Tibial artery (tissue), 4 donors: ENCODE measurements around the gene TMEM132A.

Experiments
- DNase-seq, 2 donors: peaks; one replicate each; pipeline ENCODE4 v3.0.0-alpha.2; 2019
- H3K27ac ChIP-seq, 2 donors: fragments of 200-600 bp; sonication (generic) in 1 of 2; 1 replicate in 1 of 2; 2 replicates in 1 of 2; pipeline ENCODE4 v1.5.1; 2018 to 2019; ENCODE audit warnings: mild to moderate bottlenecking in 1 of 2
- H3K27me3 ChIP-seq, 2 donors: fragments of 200-600 bp; sonication (generic) in 1 of 2; one replicate each; pipeline versions ENCODE4 v1.5.1 to v1.6.0; 2016 to 2019
- H3K36me3 ChIP-seq, 3 donors: fragments of 200-600 bp; sonication (generic) in 2 of 3; one replicate each; pipeline ENCODE4 v1.5.1; 2016 to 2019; ENCODE audit warnings: mild to moderate bottlenecking in 2 of 3
- H3K4me1 ChIP-seq, 4 donors: fragments of 200-600 bp; sonication (generic) in 2 of 4; 1 replicate in 3 of 4; 2 replicates in 1 of 4; pipeline ENCODE4 v1.5.1; 2016 to 2019
- H3K4me3 ChIP-seq, 2 donors: fragments of 200-600 bp; sonication (generic) in 1 of 2; 1 replicate in 1 of 2; 2 replicates in 1 of 2; pipeline ENCODE4 v1.5.1; 2018 to 2019; ENCODE audit warnings: mild to moderate bottlenecking in 2 of 2
- H3K9me3 ChIP-seq, 3 donors: fragments of 200-600 bp; sonication (generic) in 1 of 3; one replicate each; pipeline ENCODE4 v1.5.1; 2016 to 2019
- intact Hi-C: fragments of 100-400 bp; cut with DNase I; formaldehyde crosslinking; loops from one replicate; pipeline ENCODE4 v1.15.0; 2023; ENCODE audit warnings: low total_unique reads
- TF ChIP-seq, protein P1 (sequence below), 2 experiments: fragments of 200-600 bp in 1 of 2; fragments of 450-650 bp in 1 of 2; IDR thresholded peaks; one replicate each; pipeline ENCODE4 v1.5.1; 2017 to 2019; ENCODE audit warnings: antibody characterized with exemption in 2 of 2, mild to moderate bottlenecking in 1 of 2, moderate library complexity in 1 of 2

Gene TMEM132A

GRCh38 chr11:60978546-60979380, 54.5 kb downstream of the TMEM132A start:
- no peak overlapping the region for H3K27ac ChIP-seq
- no peak for DNase-seq

GRCh38 chr11:60981515-60981914, 57.3 kb downstream of the TMEM132A start:
- Histone ChIP-seq H3K27me3 (peaks cover 0 to 24% of the 10 kb centered on the region in 2 donors), H3K4me3 (no peak overlapping the region), H3K4me1 (no peaks in the 10 kb centered on the region), H3K9me3 (no peaks in the 10 kb centered on the region), H3K27ac (no peak overlapping the region), H3K36me3 (no peaks in the 10 kb centered on the region)
- intact Hi-C loops, result no loop called here
- no peak for DNase-seq
- TF ChIP-seq, protein P1, sequence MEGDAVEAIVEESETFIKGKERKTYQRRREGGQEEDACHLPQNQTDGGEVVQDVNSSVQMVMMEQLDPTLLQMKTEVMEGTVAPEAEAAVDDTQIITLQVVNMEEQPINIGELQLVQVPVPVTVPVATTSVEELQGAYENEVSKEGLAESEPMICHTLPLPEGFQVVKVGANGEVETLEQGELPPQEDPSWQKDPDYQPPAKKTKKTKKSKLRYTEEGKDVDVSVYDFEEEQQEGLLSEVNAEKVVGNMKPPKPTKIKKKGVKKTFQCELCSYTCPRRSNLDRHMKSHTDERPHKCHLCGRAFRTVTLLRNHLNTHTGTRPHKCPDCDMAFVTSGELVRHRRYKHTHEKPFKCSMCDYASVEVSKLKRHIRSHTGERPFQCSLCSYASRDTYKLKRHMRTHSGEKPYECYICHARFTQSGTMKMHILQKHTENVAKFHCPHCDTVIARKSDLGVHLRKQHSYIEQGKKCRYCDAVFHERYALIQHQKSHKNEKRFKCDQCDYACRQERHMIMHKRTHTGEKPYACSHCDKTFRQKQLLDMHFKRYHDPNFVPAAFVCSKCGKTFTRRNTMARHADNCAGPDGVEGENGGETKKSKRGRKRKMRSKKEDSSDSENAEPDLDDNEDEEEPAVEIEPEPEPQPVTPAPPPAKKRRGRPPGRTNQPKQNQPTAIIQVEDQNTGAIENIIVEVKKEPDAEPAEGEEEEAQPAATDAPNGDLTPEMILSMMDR (IDR thresholded peaks at IDR 0.05), result no peak

More at GRCh38 chr11:60978546-60979380, 54.5 kb downstream of the TMEM132A start:
- Histone ChIP-seq H3K4me3 (no peak overlapping the region), H3K27me3 (peaks cover 0 to 19% of the 10 kb centered on the region in 2 donors), H3K36me3 (no peaks in the 10 kb centered on the region), H3K9me3 (no peaks in the 10 kb centered on the region), H3K4me1 (no peaks in the 10 kb centered on the region)
- intact Hi-C loops, result no loop called here
- TF ChIP-seq, protein P1 (IDR thresholded peaks at IDR 0.05), result no peak

- H3K4me1 ChIP-seq, result no peaks in the 10 kb centered on the region
- TF ChIP-seq, protein P1 (IDR thresholded peaks at IDR 0.05), result no peak
- DNase-seq, result no peak
These were observed 57.9 kb downstream of the TMEM132A start for GRCh38 chr11:60982184-60982583.

DNA sequence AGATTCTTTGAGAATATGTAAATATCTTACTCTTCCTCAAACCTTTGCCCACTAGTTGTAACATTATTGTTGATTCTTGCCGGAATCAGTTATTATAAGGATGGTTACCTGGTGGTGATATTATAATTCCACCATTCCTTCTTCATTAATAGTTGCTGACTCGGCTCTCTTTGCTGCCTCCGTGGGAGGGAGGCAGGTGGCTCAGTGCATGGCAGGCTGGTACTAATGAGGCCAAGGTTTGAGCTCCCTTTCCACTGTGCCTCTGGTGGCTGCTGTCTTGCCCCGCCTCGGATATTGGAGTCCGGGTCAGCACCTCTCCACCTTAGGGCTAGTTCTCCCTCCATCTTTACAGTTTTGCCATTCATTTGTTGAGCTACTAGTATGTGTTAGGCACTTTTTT, 59.9 kb downstream of the TMEM132A start:
- intact Hi-C loops, result no loop called here
- no peaks in the 10 kb centered on the region for H3K9me3 ChIP-seq
- TF ChIP-seq, protein P1 (IDR thresholded peaks at IDR 0.05), result no peak
- H3K4me1 ChIP-seq, result no peaks in the 10 kb centered on the region
- H3K27me3 ChIP-seq, result peaks cover 0 to 45% of the 10 kb centered on the region in 2 donors
- no peak overlapping the region for H3K4me3 ChIP-seq
- no peak for DNase-seq
- no peaks in the 10 kb centered on the region for H3K36me3 ChIP-seq
- no peak overlapping the region for H3K27ac ChIP-seq

More at GRCh38 chr11:60982184-60982583, 57.9 kb downstream of the TMEM132A start:
- peaks cover 0 to 30% of the 10 kb centered on the region in 2 donors for H3K27me3 ChIP-seq
- no peak overlapping the region for H3K27ac ChIP-seq
- intact Hi-C loops, result no loop called here
- no peaks in the 10 kb centered on the region for H3K36me3 ChIP-seq
- H3K9me3 ChIP-seq, result no peaks in the 10 kb centered on the region
- no peak overlapping the region for H3K4me3 ChIP-seq

DNA sequence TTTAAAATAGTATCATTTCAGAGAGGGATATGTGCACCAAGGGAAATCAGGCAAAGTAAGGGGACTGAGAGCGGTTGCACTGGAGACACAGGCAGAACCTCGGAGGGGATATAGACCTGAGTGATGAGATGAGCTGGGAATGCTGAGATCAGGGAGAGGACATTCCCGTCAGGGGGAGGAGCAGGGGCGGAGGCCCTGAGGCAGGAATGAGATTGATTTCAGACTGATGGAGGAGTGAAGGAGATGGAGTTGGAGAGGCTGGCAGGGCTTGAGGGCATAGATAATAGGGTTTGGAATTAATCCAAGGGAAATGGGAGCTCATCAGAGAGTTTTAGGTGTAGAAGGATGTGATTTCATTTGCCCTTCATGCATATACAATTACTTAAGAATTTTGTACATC, 60.4 kb downstream of the TMEM132A start:
- Histone ChIP-seq H3K27ac (no peak overlapping the region), H3K36me3 (no peaks in the 10 kb centered on the region), H3K4me1 (no peaks in the 10 kb centered on the region), H3K4me3 (no peak overlapping the region), H3K9me3 (no peaks in the 10 kb centered on the region), H3K27me3 (peaks cover 0 to 44% of the 10 kb centered on the region in 2 donors)
- TF ChIP-seq, protein P1 (IDR thresholded peaks at IDR 0.05), result no peak
- intact Hi-C loops, result no loop called here
- no peak for DNase-seq
